ENCODE results near the gene ZBTB34.

DNA sequence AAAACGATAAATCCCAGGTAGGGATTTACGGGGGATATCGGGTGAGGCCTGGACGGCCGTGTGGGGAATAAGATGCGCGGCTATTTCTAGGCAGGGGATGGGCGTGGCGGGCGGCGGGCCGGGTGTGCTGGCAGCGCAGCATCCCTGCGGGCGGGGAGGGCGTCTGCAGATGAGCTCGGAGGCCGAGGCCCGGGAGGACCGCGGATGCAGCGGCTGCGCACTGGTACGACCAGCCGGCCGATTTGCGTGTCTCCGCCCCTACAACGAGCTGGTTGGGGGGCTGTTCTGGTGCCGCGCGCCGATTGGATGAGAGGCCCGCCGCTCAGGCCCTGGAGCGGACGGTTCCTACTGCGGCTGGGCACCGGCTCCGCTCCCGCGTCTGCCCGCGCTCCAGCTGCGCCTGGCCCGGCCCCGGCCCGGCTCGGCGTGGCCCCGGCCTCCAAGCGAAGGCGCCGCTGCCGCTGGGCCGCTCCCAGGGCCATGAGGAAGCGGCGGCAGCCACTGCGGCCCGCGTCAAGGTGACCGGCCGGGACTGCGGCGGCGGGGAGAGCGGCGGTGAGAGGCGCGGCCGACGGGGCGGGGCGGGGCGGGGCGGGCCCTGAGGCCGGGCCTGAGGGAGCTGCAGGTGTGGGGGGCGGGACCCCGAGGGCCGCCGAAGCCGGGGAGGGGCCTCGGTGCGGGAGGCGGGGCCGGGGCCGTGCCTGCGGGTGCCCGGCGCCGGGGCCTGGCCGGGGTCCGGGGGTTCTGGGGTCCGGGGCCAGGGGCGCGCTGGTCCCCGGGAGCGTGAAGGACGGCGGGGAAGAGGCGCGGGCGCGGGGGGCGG, 54.2 kb downstream of the ZBTB34 start, which contains the start of gene RALGPS1:
- TF ChIP-seq, protein P1, sequence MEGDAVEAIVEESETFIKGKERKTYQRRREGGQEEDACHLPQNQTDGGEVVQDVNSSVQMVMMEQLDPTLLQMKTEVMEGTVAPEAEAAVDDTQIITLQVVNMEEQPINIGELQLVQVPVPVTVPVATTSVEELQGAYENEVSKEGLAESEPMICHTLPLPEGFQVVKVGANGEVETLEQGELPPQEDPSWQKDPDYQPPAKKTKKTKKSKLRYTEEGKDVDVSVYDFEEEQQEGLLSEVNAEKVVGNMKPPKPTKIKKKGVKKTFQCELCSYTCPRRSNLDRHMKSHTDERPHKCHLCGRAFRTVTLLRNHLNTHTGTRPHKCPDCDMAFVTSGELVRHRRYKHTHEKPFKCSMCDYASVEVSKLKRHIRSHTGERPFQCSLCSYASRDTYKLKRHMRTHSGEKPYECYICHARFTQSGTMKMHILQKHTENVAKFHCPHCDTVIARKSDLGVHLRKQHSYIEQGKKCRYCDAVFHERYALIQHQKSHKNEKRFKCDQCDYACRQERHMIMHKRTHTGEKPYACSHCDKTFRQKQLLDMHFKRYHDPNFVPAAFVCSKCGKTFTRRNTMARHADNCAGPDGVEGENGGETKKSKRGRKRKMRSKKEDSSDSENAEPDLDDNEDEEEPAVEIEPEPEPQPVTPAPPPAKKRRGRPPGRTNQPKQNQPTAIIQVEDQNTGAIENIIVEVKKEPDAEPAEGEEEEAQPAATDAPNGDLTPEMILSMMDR (conservative IDR thresholded peaks at IDR 0.05; ENCODE audit: low read depth, low read length), result no peak
- TF ChIP-seq POLR2A (IDR thresholded peaks at IDR 0.05; ENCODE audit: low read depth, low read length) (no peak), MXI1 (IDR thresholded peaks at IDR 0.05; ENCODE audit: borderline replicate concordance, low read depth, low read length) (peak; percentile 19; the same call in 1 of the 2 replicates), RCOR1 (IDR thresholded peaks at IDR 0.05; ENCODE audit: insufficient replicate concordance, low read length) (no peak), RFX5 (IDR thresholded peaks at IDR 0.05; ENCODE audit: low read depth, low read length) (no peak)
- TF ChIP-seq, protein P2, sequence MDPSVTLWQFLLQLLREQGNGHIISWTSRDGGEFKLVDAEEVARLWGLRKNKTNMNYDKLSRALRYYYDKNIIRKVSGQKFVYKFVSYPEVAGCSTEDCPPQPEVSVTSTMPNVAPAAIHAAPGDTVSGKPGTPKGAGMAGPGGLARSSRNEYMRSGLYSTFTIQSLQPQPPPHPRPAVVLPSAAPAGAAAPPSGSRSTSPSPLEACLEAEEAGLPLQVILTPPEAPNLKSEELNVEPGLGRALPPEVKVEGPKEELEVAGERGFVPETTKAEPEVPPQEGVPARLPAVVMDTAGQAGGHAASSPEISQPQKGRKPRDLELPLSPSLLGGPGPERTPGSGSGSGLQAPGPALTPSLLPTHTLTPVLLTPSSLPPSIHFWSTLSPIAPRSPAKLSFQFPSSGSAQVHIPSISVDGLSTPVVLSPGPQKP (IDR thresholded peaks at IDR 0.05; ENCODE audit: borderline replicate concordance, low read depth, low read length), result no peak
